ENCODE data around the gene DPYSL5.

The DPYSL5 gene

GRCh38 chr2:26847307-26847654 is 651 bp upstream of the DPYSL5 start:
- TF ChIP-seq CTCF (IDR thresholded peaks at IDR 0.05) = no peak
- Histone ChIP-seq H3K4me3 (ENCODE audit: low read depth in 1 of 2, low read length in 1 of 2) (peak overlapping the region in 1 of 2 experiments; percentile 24), H3K9me3 (no peaks in the 10 kb centered on the region), H3K36me3 (no peaks in the 10 kb centered on the region), H3K4me1 (ENCODE audit: control insufficient read depth in 1 of 2, insufficient read depth in 1 of 2, low read depth in 1 of 2, low read length in 1 of 2) (peaks cover 11 to 27% of the 10 kb centered on the region in 2 experiments), H3K27me3 (peaks cover 99% of the 10 kb centered on the region), H3K27ac (no peak overlapping the region)

- Histone ChIP-seq H3K4me1 (ENCODE audit: control insufficient read depth in 1 of 2, insufficient read depth in 1 of 2, low read depth in 1 of 2, low read length in 1 of 2) (peaks cover 11 to 27% of the 10 kb centered on the region in 2 experiments), H3K4me3 (ENCODE audit: low read depth in 1 of 2, low read length in 1 of 2) (peak overlapping the region in 1 of 2 experiments; percentile 44), H3K9me3 (no peaks in the 10 kb centered on the region), H3K27me3 (peaks cover 100% of the 10 kb centered on the region), H3K36me3 (no peaks in the 10 kb centered on the region), H3K27ac (no peak overlapping the region)
- TF ChIP-seq CTCF (IDR thresholded peaks at IDR 0.05) = no peak
Measured at GRCh38 chr2:26848336-26849055, 564 bp downstream of the DPYSL5 start.

GRCh38 chr2:26849056-26849999 is 1.4 kb downstream of the DPYSL5 start:
- no peaks in the 10 kb centered on the region for H3K36me3 ChIP-seq
- peaks cover 100% of the 10 kb centered on the region for H3K27me3 ChIP-seq
- H3K4me3 ChIP-seq (ENCODE audit: low read depth in 1 of 2, low read length in 1 of 2) = peak overlapping the region in 1 of 2 experiments; percentile 44
- H3K4me1 ChIP-seq (ENCODE audit: control insufficient read depth in 1 of 2, insufficient read depth in 1 of 2, low read depth in 1 of 2, low read length in 1 of 2) = peaks cover 11 to 27% of the 10 kb centered on the region in 2 experiments
- H3K27ac ChIP-seq = no peak overlapping the region
- TF ChIP-seq CTCF (IDR thresholded peaks at IDR 0.05) = no peak
- no peaks in the 10 kb centered on the region for H3K9me3 ChIP-seq

GRCh38 chr2:26850000-26850431 is 2.1 kb downstream of the DPYSL5 start:
- peaks cover 99% of the 10 kb centered on the region for H3K27me3 ChIP-seq
- no peak overlapping the region for H3K4me3 ChIP-seq (ENCODE audit: low read depth in 1 of 2, low read length in 1 of 2)
- no peak for TF ChIP-seq CTCF (IDR thresholded peaks at IDR 0.05)

GRCh38 chr2:26850505-26850904 is 2.6 kb downstream of the DPYSL5 start:
- Histone ChIP-seq H3K36me3 (no peaks in the 10 kb centered on the region), H3K27ac (no peak overlapping the region), H3K27me3 (peaks cover 99% of the 10 kb centered on the region), H3K9me3 (no peaks in the 10 kb centered on the region), H3K4me3 (ENCODE audit: low read depth in 1 of 2, low read length in 1 of 2) (no peak overlapping the region), H3K4me1 (ENCODE audit: control insufficient read depth in 1 of 2, insufficient read depth in 1 of 2, low read depth in 1 of 2, low read length in 1 of 2) (peaks cover 11 to 27% of the 10 kb centered on the region in 2 experiments)
- no peak for TF ChIP-seq CTCF (IDR thresholded peaks at IDR 0.05)

More at GRCh38 chr2:26850000-26850431, 2.1 kb downstream of the DPYSL5 start:
- no peaks in the 10 kb centered on the region for H3K9me3 ChIP-seq
- no peaks in the 10 kb centered on the region for H3K36me3 ChIP-seq
- peaks cover 11 to 27% of the 10 kb centered on the region in 2 experiments for H3K4me1 ChIP-seq (ENCODE audit: control insufficient read depth in 1 of 2, insufficient read depth in 1 of 2, low read depth in 1 of 2, low read length in 1 of 2)
- no peak overlapping the region for H3K27ac ChIP-seq

Data from neutrophil (primary cell).